Suprapubic skin (tissue), 4 donors: ENCODE measurements around the gene RMND1.

Experiments used
- CTCF ChIP-seq, 2 donors: fragments of 200-600 bp in 1 of 2; fragments of 450-650 bp in 1 of 2; sonication (generic) in 1 of 2; IDR thresholded peaks; one replicate each; pipeline ENCODE4 v1.5.1; 2016 to 2019; ENCODE audit warnings: antibody characterized with exemption in 2 of 2, mild to moderate bottlenecking in 1 of 2, moderate library complexity in 1 of 2
- EP300 ChIP-seq: sonication (generic); formaldehyde crosslinking; IDR thresholded peaks from one replicate; pipeline ENCODE4 v1.6.1; 2017; ENCODE audit warnings: antibody characterized with exemption
- POLR2A ChIP-seq, 2 donors: fragments of 450-650 bp; IDR thresholded peaks; one replicate each; pipeline ENCODE4 v1.6.1; 2017; ENCODE audit warnings: antibody characterized with exemption in 2 of 2, mild to moderate bottlenecking in 2 of 2, moderate library complexity in 2 of 2
- POLR2AphosphoS5 ChIP-seq, 3 donors: sonication (generic); formaldehyde crosslinking; IDR thresholded peaks; one replicate each; pipeline ENCODE4 v1.6.1; 2017; ENCODE audit warnings: antibody characterized with exemption in 3 of 3

- TF ChIP-seq CTCF (IDR thresholded peaks at IDR 0.05) (no peak), POLR2A (IDR thresholded peaks at IDR 0.05) (peak in 1 of 2 donors; percentile 35), POLR2AphosphoS5 (IDR thresholded peaks at IDR 0.05) (peak in 2 of 3 donors; percentile 70 to 77), EP300 (no peak)
These were observed at the start of gene RMND1 for GRCh38 chr6:151451950-151452749.
